Activated naive CD8-positive, alpha-beta T cell (primary cell): ENCODE data around the gene TUBB3.

ENCODE experiments used
- H3K27ac Mint-ChIP-seq: one replicate; pipeline ENCODE4 v1.8.0; 2021; ENCODE audit warnings: mixed read lengths
- H3K27me3 Mint-ChIP-seq: one replicate; pipeline ENCODE4 v1.8.0; 2021; ENCODE audit warnings: mixed read lengths
- H3K36me3 Mint-ChIP-seq: one replicate; pipeline ENCODE4 v1.8.0; 2021; ENCODE audit warnings: mixed read lengths
- H3K4me1 Mint-ChIP-seq: one replicate; pipeline ENCODE4 v1.8.0; 2021; ENCODE audit warnings: low read depth, mixed read lengths
- H3K4me3 Mint-ChIP-seq: one replicate; pipeline ENCODE4 v1.8.0; 2021; ENCODE audit warnings: mild to moderate bottlenecking, mixed read lengths
- H3K9me3 Mint-ChIP-seq: one replicate; pipeline ENCODE4 v1.8.0; 2021; ENCODE audit warnings: low read depth, mixed read lengths

The TUBB3 gene

DNA sequence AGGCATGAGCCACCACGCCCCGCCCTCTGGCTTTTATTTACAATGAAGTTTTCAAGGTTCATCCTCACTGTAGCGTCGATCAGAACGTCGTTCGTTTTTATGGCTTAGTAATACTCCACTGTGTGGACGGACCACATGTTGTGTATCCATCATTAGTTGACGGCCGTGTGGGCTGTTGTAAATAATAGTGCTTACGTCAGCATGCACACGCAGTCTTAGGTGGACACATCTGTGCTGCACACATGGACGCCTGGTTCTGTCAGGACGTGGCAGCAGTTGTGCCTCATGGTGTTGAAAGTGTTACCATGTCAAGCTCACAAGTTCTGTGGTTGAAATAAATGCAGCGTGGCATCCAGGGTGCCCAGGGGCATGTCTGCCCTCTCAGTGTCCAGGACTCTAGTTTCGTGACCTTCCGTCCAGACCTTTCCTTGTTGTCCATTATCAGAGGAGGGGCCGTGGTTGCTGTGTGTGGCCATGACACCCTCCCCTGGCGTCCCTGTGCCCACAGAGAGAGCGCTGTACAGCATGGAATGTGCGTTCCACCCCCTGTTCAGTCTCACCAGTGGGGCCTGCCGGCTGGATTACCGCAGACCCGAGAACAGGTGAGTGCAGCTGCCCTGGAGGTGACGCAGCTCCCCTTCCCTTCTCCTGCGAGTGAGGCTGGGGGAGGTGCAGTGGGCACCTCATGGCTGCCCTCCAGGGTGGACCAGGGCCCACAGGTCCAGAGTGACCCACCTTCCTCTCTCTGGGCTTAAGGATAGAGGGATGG, 27.5 kb upstream of the TUBB3 start:
- H3K9me3 Mint-ChIP-seq = no peaks in the 10 kb centered on the region
- H3K27ac Mint-ChIP-seq = no peak overlapping the region
- H3K36me3 Mint-ChIP-seq = no peaks in the 10 kb centered on the region

DNA sequence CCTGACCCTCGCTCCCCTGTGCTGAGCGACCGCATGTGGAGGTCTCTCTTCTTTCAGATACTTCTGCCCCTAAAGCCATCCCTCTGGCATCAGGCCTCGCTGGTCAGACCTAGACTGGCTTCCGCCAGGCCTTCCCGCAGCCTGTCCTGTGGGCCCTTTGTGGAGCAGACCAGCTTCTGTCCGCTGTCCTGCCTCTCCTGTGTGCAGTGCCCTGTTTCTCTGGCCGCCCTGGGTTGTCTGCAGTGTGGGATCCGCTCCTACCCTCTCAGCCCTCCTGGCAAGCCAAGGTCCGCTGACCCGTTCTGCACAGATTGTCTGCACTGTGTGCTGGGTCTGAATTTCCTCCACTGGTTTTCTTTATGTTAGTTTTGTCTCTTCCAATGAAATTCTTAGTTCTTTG, 25.9 kb upstream of the TUBB3 start:
- Mint-ChIP-seq H3K36me3 (no peaks in the 10 kb centered on the region), H3K9me3 (no peaks in the 10 kb centered on the region), H3K4me1 (no peaks in the 10 kb centered on the region), H3K27ac (no peak overlapping the region), H3K4me3 (no peak overlapping the region), H3K27me3 (no peaks in the 10 kb centered on the region)

More for the DNA sequence above, 27.5 kb upstream of the TUBB3 start:
- Mint-ChIP-seq H3K4me1 (peaks cover 3% of the 10 kb centered on the region), H3K4me3 (no peak overlapping the region), H3K27me3 (no peaks in the 10 kb centered on the region)

DNA sequence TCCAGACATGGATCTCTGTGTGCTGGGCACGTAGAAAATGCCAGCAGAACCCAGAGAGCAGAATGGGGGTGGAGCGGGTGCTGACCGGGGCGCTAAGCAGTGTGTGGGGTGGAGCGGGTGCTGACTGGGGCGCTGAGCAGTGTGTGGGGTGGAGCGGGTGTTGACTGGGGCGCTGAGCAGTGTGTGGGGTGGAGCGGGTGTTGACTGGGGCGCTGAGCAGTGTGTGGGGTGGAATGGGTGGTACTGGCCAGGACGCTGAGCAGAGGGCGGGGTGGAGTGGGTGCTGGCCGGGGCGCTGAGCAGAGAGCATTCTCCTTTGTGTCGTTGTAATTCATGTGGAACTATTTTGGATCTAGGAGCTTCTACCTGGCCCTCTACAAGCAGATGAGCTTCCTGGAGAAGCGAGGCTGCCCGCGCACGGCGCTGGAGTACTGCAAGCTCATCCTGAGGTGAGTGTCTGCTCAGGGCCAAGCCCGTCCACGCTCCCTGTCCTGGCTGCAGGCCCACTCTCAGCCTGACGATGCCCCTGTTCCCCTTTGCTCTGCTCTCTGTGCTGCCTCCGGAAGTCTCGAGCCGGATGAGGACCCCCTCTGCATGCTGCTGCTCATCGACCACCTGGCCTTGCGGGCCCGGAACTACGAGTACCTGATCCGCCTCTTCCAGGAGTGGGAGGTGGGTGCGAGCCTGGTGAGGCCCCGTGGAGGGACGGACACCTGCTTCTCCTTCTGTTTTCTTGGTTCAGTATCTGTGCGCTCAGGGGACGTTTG, 24.8 kb upstream of the TUBB3 start:
- Mint-ChIP-seq H3K4me3 (no peak overlapping the region), H3K27me3 (no peaks in the 10 kb centered on the region), H3K27ac (no peak overlapping the region), H3K36me3 (no peaks in the 10 kb centered on the region), H3K4me1 (no peaks in the 10 kb centered on the region), H3K9me3 (no peaks in the 10 kb centered on the region)

GRCh38 chr16:89899879-89900481, 23.2 kb upstream of the TUBB3 start:
- no peak overlapping the region for H3K27ac Mint-ChIP-seq
- no peaks in the 10 kb centered on the region for H3K27me3 Mint-ChIP-seq
- no peak overlapping the region for H3K4me3 Mint-ChIP-seq
- H3K36me3 Mint-ChIP-seq = no peaks in the 10 kb centered on the region
- H3K9me3 Mint-ChIP-seq = no peaks in the 10 kb centered on the region
- no peaks in the 10 kb centered on the region for H3K4me1 Mint-ChIP-seq

DNA sequence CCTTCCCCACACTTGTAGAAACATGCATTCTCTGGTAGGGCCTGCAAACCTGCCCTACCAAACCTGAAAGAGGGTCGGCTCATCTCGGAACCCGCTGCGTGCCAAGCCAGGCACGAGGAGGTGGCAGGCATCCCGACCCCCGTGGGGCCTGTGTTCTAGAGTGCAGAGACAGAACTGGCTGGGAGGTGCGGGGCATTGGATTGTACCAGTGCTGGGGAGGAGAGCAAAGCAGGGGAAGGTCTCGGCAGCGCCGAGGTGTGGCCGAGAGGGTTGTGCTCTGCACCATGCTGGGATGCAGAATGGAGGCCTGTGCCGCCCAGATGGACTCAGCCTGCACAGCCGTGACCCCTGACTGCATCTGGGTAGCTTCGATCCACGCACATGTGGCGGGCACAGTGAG, 22.3 kb upstream of the TUBB3 start:
- Mint-ChIP-seq H3K4me1 (no peaks in the 10 kb centered on the region), H3K9me3 (no peaks in the 10 kb centered on the region), H3K4me3 (no peak overlapping the region), H3K27me3 (no peaks in the 10 kb centered on the region), H3K36me3 (no peaks in the 10 kb centered on the region), H3K27ac (no peak overlapping the region)

DNA sequence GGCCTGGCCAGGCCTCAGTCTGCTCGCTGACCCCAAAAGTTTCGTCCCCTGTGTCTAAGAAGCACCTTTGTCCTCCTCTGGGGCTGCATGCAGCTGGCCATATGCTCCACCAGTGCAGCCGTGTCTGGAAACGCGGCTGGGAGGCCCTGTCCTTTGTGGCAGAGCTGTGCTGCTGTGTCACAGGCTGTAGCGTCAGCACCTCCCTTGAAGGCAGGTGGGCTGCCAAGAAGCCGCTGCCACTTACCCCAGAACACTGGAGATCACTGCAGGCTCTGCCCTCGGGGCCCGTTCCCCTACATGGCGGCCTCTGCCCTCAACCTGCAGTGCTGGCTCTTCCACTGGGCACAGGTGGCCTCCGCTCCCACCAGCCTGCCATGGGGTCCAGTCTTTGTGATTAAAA, 20.2 kb upstream of the TUBB3 start:
- Mint-ChIP-seq H3K9me3 (no peaks in the 10 kb centered on the region), H3K36me3 (no peaks in the 10 kb centered on the region), H3K27me3 (no peaks in the 10 kb centered on the region), H3K4me3 (no peak overlapping the region), H3K4me1 (no peaks in the 10 kb centered on the region), H3K27ac (no peak overlapping the region)

- no peak overlapping the region for H3K4me3 Mint-ChIP-seq
- H3K27ac Mint-ChIP-seq = no peak overlapping the region
- H3K9me3 Mint-ChIP-seq = no peaks in the 10 kb centered on the region
- H3K36me3 Mint-ChIP-seq = no peaks in the 10 kb centered on the region
- no peaks in the 10 kb centered on the region for H3K27me3 Mint-ChIP-seq
- H3K4me1 Mint-ChIP-seq = no peaks in the 10 kb centered on the region
These were observed 19.1 kb upstream of the TUBB3 start for GRCh38 chr16:89903908-89904515.

- no peaks in the 10 kb centered on the region for H3K9me3 Mint-ChIP-seq
- H3K36me3 Mint-ChIP-seq = no peaks in the 10 kb centered on the region
- H3K4me3 Mint-ChIP-seq = no peak overlapping the region
- H3K27ac Mint-ChIP-seq = no peak overlapping the region
- no peaks in the 10 kb centered on the region for H3K27me3 Mint-ChIP-seq
- H3K4me1 Mint-ChIP-seq = no peaks in the 10 kb centered on the region
These were observed 18.3 kb upstream of the TUBB3 start for GRCh38 chr16:89904606-89905510.

DNA sequence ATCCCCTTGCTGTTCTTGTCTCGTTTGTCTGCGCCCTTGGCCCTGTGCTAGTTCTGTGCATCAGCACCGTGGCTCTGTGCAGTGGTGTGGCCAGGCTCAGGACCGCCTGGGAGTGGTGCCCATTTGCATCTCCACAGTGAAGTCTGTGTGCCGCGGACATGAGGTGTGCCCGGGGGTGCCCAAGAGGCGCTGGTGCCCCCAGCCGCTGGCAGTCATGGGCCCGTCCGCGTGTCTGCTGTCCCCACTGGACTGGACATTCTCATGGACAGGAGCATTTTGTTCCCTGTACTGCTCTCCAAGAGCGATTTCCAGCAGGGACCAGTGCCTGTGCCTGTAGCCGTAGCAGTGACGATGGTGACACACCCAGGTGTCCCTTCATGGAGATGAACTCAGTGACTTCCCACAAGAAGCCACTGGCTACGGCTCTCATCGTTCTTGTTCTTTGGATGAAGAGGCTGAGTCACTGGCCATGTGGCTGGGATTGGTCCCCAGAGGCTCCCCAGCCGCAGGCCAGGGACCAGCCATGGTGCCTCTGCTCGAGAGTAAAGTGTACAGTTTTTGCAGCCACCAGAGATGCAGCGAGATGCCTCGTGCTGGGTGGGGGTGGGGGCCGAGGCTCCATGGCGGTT, 17.5 kb upstream of the TUBB3 start:
- no peak overlapping the region for H3K27ac Mint-ChIP-seq
- H3K36me3 Mint-ChIP-seq = no peaks in the 10 kb centered on the region
- H3K4me1 Mint-ChIP-seq = no peaks in the 10 kb centered on the region
- H3K27me3 Mint-ChIP-seq = no peaks in the 10 kb centered on the region
- H3K9me3 Mint-ChIP-seq = no peaks in the 10 kb centered on the region
- no peak overlapping the region for H3K4me3 Mint-ChIP-seq

DNA sequence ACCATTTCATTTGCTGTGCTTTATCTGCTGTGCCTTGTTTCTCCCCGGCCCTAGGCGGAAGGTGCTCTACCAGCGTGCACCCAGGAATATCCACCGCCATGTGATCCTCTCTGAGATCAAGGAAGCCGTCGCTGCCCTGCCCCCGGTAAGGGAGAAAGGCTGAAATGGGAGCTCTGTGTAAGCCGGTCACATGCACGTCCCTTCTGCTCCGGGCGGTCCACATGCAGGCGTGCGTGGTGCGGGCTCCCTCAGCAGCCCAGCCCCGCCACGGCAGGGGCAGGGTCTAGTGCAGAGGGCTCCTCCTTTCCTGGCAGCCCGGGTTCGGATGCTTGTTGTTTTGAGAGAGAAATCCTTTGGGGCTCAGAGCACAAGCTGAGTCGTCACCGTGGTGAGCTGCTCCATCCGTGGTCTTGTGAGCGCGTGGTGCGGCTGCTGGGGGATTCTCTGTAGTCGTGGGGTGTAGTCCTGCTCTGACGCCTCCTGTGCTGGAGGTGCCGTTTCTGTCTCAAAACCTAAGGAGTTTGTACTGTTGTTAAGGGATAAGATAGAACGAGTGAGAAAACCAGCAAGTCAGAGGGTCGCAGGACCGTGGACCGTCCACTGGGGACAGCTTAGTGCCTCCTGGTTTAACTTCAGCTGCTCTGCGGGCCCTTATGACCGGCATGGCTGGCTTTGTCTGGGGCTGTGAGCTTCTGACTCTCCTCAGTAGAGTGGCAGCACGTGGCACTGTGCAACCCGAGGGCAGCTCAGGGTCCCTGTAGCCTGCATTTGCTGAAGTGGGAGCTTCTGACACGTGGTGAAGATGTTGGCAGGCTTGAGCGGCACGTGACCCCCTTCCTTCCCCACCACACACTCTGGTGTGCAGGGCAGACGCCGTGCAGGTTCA, 16.8 kb upstream of the TUBB3 start:
- Mint-ChIP-seq H3K36me3 (no peaks in the 10 kb centered on the region), H3K27me3 (no peaks in the 10 kb centered on the region), H3K4me3 (no peak overlapping the region), H3K4me1 (no peaks in the 10 kb centered on the region), H3K27ac (no peak overlapping the region), H3K9me3 (no peaks in the 10 kb centered on the region)

- Mint-ChIP-seq H3K9me3 (no peaks in the 10 kb centered on the region), H3K4me1 (no peaks in the 10 kb centered on the region), H3K36me3 (no peaks in the 10 kb centered on the region), H3K27ac (no peak overlapping the region), H3K4me3 (no peak overlapping the region), H3K27me3 (no peaks in the 10 kb centered on the region)
These were observed 15.9 kb upstream of the TUBB3 start for GRCh38 chr16:89907055-89907814.

- H3K4me1 Mint-ChIP-seq = peaks cover under 1% of the 10 kb centered on the region
- no peak overlapping the region for H3K27ac Mint-ChIP-seq
- H3K36me3 Mint-ChIP-seq = peaks cover 2% of the 10 kb centered on the region
- H3K4me3 Mint-ChIP-seq = no peak overlapping the region
- H3K27me3 Mint-ChIP-seq = no peaks in the 10 kb centered on the region
- no peaks in the 10 kb centered on the region for H3K9me3 Mint-ChIP-seq
These were observed 14.9 kb upstream of the TUBB3 start for GRCh38 chr16:89908236-89908635.
